Thyroid gland (tissue), 4 donors: ENCODE measurements around the gene HK3.

Experiments
- POLR2A ChIP-seq, 2 donors: fragments of 450-650 bp; IDR thresholded peaks; one replicate each; pipeline ENCODE4 v1.6.1; 2017; ENCODE audit warnings: antibody characterized with exemption in 2 of 2, mild to moderate bottlenecking in 2 of 2, moderate library complexity in 1 of 2
- TF ChIP-seq, protein P1 (sequence below), 6 experiments: fragments of 200-600 bp in 3 of 6; fragments of 450-650 bp in 3 of 6; sonication (generic) in 3 of 6; IDR thresholded peaks; one replicate each; pipeline ENCODE4 v1.5.1; 2016 to 2019; ENCODE audit warnings: antibody characterized with exemption in 6 of 6, mild to moderate bottlenecking in 2 of 6, inconsistent platforms in 1 of 6, moderate library complexity in 1 of 6

DNA sequence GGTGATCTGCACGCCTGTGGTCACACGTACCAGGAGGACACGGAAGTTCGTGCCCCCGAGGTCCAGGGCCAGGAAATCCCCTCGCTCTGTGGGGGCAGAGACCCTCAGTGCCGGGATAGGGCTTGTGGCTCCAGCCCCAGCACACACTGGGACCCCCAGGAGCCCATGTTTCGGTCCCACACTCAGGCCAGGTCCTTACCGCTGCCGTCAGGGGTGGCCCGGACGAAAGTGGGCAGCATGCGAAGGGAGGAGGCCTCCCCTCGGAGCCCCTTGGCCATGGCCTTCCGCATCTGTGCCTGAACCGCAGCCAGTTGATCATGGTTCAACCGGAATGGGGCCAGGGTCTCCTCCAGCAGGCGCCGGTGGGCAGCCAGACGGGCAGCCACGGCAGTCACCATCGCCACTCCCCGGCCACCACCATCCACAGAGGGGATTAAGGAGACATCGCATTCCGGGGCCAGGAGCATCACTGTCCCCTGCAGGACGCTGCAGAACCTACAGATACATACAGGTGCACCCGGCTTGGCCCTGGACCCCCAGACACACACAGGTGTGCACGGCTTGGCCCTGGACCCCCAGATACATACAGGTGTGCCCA is 11.8 kb downstream of the HK3 start:
- TF ChIP-seq, protein P1, sequence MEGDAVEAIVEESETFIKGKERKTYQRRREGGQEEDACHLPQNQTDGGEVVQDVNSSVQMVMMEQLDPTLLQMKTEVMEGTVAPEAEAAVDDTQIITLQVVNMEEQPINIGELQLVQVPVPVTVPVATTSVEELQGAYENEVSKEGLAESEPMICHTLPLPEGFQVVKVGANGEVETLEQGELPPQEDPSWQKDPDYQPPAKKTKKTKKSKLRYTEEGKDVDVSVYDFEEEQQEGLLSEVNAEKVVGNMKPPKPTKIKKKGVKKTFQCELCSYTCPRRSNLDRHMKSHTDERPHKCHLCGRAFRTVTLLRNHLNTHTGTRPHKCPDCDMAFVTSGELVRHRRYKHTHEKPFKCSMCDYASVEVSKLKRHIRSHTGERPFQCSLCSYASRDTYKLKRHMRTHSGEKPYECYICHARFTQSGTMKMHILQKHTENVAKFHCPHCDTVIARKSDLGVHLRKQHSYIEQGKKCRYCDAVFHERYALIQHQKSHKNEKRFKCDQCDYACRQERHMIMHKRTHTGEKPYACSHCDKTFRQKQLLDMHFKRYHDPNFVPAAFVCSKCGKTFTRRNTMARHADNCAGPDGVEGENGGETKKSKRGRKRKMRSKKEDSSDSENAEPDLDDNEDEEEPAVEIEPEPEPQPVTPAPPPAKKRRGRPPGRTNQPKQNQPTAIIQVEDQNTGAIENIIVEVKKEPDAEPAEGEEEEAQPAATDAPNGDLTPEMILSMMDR (IDR thresholded peaks at IDR 0.05), result no peak
- TF ChIP-seq POLR2A (IDR thresholded peaks at IDR 0.05), result no peak
